SW 1271 (cell line): ENCODE data around the gene NTPCR.
"Not testable (repeated sequence)": the region's sequence is repeated elsewhere in the genome, so short reads cannot be mapped to it uniquely, and the experiment has no call there.

Source experiments
- DNase-seq, 2 experiments: peaks; one replicate each; lab custom pipeline; 2025; lab: John Stamatoyannopoulos, UW

Gene NTPCR

DNA sequence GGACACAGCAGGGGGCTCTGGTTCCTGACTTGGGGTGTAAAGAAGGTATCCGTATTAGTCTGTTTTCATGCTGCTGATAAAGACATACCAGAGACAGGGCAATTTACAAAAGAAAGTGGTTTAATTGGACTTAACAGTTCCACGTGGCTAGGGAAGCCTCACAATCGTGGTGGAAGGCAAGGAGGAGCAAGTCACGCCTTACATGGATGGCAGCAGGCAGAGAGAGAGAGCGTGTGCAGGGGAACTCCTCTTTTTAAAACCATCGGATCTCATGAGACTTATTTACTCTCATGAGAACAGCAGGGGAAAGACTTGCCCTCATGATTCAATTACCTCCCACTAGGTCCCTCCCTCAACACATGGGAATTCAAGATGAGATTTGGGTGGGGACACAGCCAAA is 23.2 kb upstream of the NTPCR start:
- DNase-seq, result not testable (repeated sequence)

DNA sequence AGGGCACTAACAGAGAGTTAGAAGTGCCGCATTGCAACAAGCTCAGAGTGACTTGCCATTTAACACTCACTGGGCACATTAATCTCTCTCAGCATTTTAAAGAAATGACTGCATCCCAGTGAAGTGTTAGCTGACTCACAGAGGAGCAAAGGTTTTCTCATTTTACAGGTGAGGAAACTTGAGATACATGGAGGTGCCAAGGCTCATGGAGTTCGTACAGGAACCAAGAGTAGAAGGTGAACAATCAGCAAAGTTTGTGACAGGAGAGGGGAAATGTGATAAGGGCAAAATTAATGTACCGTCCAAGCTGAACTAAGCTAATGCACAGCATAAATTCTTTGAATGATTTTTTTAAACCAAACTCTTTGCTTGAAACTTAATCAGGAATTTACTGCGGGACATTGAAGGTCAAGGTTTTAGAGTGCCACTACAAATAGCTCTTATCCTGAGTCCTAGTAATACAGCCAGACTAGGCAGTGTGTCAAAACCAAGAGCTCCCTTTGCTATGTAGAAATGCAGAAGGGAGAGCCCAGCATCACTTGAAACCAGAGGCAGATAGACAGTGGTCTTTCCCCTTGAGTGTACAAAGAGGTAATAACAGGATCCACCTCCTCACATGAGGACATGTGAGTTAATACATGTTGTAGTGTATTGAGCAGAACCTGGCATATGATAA is 22.4 kb upstream of the NTPCR start:
- DNase-seq, result no peak

DNA sequence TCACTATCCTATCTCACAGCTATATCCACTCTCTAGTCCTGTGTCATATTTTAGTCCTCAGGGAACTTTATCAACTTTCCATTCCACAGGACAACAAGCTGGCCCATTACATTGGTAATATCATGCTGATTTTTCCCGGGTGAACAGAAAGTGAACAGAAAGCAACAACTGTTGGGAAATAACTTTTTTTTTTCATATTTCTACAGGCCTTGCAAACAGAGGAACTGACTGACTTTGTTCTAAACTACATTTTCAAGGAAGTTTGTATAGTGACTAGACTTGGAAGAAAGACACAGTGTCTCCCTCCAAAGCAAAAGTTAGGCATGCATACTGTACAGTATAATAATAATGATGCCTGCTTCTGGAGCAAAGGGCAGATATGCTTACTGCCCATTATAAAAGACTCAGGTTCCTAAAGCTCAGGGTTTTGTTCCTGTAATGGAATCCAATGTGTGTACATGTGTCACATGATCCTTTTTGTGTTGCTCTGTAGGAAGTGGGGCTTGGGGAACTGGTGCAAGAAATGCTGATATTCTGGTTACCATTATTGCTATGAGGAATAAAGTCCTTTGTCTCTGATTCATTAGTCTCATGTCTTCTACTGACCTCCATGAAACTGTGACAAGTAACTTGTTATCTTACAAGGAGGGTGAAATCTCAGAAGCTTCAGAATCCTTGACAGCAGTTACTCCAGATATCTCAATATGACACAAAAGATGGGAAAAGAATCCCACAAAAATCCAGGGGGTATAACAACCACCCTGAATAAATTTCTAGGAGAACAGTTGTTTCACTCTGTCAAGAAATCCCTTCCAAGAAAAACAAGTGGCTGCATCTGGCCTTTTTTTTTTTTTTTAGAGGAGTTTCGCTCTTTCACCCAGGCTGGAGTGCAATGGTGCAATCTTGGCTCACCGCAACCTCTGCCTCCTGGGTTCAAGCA is 17.7 kb upstream of the NTPCR start:
- DNase-seq, result no peak

DNA sequence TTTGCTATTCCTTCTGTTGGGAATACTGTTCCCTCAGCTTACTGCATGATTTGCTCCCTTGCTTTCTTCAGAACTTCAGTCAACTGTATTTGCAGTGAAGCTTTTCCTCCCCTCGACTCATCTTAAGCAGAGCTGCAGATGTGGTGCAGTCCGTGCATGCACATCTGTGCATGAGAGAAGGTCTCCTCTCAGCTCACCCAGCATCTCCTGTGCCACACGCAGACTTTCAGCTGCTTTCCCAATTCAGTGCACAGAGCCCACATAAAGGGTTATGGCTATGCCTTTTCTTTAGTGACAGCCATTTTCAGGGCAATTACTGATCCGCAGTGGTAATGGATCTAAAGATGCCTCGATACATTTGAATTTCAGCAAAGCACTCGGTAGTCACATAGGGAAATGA is 13.5 kb upstream of the NTPCR start:
- no peak for DNase-seq

DNA sequence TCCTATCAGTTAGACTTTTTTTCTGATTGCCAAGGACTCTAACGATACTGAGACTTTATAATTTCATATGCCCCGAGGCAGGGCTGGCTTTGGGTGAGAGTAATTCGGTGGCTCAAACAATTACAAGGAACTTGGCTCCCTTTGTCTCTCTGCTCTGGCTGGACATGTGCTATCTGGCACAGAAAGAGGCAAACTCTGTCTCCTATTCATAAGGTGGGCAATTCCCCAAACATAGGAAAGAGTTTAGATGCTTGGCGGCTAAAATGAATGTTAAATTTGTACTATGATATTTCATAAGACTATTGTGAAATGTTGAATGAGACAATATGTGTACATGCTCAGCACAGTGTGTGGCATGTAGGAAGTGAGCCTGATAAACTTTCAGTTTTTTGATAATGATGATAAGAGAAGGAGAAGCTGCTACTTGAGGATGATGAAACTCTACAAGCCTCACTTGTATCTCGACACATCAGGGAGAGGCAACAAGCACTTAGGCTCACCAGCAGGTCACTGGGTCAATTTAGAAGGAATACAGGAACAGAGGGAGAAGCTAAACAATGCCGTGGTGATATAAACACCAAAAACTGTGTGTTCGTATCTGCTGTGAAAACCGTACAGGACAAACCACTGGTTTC is 12.6 kb upstream of the NTPCR start:
- DNase-seq, result no peak

DNA sequence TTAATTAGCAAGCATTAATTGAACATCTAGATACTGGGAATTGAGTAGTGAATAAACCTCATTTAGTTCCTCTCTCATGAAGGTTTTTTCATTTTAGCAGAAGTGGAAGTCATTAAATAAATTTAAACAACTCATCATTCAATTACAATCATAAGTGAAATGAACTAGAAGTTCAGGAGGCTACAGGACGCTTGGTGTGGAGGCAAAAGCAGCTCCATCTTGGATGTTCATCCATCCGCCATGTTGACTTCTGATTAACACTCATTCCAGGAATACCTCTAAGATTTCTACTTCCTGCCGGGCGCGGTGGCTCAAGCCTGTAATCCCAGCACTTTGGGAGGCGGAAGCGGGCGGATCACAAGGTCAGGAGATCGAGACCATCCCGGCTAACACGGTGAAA is 11.5 kb upstream of the NTPCR start:
- DNase-seq, result no peak

DNA sequence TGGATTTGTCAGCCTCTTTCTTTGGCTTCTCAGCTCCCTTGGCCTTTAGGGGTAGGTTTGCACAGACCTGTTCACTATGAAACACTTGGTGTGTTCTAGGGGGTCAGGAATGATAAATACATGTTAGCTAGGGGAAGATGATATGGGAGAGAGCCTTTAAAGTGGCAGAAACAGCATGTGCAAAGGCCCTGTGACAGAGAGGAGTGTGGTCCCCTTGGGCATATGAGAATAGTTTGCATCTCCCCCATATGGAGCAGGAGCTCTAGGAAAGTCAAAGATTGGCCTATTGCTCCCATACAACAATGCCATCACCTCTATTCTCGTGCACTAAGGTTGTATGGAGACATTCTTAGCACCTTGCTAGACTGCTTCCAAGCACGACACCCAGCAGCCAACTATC is 10.7 kb upstream of the NTPCR start:
- DNase-seq, result no peak

DNA sequence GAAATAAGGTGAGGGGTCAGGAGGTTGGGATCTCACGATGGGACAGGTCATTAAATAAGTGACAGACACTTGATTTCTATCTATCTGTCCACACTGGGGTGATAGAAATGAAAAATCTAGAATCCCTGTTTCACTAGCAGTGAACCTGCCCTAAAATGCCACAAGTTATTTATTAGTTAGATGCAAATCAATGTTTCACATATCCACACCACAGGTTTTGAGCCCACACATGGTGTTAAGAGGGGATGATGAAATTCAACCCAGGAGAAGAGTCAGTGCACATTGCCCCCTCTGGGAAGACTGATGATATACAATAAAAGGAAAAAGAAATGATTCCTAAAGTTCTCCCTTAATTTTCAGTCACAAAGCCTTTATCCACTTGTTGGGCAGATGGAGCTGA is 10.1 kb upstream of the NTPCR start:
- DNase-seq, result no peak

DNA sequence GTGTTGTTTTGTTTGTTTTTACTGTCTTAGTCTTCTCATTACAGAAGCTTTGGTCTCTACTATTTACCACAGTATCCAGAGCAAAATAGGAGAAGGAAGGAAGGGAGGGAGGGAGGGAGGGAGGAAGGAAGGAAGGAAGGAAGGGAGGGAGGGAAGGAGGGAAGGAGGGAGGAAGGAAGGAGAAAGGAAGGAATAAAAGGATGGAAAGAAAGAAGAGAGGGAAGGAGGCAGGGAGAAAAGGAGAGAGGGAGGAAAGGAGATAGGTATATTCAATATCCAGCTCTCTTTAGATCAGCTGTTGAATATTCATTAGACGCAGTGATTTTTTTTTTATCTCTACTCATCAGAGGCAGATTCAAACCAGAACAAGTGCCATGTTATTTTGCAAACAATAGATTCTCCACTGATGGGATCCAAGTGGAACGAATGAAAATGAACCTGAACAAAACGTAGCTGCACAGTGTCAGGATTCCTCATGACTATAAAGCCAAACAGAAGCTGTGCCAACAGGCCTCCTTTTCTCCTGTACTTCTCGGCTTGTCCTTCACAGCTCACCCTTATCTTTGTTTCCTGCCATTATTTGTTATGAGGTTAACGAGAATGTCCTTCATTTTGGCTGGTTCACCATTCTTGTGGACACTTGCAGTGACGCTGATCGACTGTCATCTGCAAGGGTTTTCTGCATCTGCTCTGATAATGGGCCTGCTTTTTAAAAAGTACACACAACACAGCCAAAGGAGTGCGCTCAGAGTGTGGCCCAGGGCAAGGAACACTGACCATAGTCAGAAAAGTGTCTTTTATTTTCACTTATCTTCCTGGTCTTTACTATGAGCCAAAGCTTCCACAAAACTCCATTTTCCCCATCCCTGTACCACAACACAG is 7.8 kb upstream of the NTPCR start:
- no peak for DNase-seq

DNA sequence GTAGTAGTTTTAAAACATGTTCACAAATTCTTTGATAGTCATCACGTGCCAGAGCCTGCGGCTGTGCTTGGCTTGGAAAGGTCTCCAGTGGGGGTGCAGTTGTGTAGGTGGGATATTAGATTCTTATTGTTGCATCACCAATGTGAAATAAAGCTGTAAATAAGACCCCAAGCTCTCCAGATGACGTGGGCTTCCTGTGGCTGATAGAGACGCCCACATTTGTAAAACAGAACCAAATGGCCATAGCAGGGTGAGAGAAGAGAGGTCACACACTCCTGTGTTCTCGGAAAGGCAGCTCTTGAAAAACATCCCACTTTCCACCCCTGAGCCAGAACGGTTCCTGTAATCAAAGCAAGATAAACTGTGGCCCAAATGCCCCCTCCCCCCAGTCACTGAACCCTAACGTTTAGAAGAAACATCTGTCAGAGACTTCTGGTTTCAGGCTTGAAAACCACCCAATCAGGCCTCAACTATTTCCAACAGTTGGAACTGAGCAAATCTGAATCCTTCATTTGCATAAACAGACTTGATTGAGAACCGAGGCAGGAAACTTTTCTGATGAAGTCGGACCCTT is 6.6 kb upstream of the NTPCR start:
- no peak for DNase-seq

DNA sequence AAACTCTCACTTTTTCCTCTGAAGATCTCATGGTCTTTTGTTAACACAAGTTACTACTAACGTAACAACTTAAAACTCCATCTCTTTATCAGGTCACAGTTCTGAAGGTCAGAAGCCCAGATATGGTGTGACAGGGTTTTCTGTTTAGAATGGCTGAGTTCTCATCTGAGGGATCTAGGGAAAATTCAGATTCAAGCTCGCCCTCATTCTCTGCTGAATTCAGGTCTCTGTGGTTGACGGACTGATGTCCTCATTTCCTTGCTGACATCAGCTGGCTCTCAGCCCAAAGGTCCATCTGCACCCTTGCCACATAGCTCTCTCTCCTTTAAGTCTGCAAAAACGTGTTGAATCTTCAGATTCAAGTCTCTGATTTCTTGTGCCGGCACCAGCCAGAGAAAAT is 6.1 kb upstream of the NTPCR start:
- DNase-seq, result no peak

DNA sequence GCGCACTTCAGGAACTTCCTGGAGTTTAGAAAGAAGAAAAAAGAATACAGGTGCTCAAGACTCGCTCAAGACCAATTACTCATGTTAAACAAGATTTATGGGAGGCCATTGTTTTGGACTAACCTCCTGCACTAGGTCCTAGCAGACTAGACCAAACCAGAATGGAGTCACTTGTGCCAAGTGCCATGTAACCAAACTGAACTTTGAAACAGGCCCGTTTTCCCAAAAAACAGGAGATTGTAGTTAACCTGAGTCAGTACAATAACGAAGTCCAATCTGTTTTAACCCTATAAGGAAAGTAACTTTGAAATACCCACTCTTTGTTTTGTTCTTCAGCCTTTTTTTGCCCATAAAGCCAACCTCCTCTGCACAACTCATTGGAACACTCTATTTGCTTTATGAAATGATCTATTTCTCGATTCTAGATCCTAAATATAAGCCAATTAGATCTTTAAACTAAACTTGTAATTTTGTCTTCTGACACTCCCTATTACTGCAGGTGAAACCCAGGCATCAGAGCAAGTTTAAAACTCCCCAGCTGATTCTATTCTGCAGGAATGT is 695 bp upstream of the NTPCR start:
- DNase-seq, result no peak

DNA sequence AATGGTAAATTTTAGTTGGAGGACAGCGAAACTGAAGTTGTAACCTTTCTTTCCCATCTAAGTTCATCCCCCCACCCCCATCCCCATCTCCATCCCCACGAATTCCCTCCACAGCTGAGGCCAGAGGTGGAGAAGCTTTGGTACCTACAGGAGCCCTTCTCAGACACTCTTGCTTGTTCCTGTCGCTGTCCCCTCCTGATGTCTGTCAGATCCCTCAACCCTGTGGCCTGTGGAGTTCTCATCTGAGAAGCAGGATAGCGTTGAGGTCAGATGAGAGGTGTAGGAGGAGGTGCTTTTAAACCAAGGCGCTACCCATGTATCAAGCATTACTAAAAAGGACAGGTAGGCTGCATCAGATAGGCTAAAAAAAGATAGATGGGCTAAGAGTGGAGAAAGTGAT is 769 bp downstream of the NTPCR start:
- peak in 1 of 2 experiments; percentile 3 for DNase-seq

DNA sequence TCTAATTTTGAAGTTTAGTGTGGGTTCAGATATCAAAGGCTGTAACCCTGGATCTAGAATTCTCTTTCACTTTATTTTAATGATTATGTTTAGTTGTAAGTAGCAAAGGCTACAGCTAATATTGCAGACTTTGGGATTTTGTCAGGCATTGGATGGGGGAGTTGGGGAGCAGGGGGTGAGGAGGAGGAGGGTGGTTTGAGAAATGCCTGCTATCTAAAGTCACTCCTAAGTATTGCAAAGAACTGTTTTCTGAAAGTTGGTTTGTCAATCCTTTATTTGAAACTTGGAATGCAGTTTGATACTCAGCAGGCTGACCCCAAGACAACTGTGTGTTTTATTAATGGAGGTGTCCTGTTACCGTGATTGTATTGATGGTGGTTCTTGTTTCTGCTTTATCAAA is 1.2 kb downstream of the NTPCR start:
- no peak for DNase-seq

DNA sequence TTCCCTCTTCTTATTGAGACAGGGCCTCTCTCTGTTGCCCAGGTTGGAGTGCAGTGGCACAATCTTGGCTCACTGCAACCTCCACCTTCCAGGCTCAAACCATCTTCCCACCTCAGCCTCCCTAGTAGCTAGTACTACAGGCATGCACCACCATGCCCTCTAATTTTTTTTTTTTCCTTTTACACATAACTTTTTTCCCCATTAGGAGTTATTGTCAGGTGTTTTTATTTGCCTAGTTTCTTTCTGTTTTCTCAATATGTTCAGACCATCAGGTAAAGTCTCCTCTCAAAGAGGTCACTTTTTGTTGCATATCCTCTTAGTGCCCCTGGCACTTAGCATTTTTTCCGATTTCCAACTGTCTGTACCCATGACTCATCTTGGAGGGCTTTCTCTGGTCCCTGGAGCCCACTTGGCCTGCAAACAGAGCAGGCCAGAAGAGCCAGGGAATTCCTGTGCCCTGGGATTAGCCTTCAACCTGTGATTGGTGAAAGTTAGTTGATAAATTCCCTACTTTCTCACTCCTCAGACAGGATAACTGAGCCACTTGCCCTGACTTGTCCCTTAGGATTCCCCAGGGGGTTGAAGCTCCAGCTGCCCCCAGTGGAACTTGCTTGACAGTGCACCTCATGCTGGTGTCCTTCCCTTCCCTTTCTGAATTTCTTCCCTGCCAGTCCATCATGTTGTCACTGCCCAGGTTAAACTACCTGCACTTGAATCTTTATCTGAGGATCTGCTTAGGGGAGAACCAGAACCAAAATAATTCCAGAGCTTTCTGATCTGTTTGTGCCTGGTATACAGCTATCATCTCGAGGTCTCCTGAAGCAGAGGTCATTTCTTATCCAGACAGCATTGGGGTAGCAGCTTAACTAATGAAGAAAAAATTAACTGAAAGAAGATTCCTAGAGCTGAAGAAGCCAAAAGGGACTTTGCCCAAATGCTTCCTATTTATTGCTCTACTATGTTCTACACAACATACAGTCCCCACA is 2.4 kb downstream of the NTPCR start:
- peak in 1 of 2 experiments; percentile 60 for DNase-seq

DNA sequence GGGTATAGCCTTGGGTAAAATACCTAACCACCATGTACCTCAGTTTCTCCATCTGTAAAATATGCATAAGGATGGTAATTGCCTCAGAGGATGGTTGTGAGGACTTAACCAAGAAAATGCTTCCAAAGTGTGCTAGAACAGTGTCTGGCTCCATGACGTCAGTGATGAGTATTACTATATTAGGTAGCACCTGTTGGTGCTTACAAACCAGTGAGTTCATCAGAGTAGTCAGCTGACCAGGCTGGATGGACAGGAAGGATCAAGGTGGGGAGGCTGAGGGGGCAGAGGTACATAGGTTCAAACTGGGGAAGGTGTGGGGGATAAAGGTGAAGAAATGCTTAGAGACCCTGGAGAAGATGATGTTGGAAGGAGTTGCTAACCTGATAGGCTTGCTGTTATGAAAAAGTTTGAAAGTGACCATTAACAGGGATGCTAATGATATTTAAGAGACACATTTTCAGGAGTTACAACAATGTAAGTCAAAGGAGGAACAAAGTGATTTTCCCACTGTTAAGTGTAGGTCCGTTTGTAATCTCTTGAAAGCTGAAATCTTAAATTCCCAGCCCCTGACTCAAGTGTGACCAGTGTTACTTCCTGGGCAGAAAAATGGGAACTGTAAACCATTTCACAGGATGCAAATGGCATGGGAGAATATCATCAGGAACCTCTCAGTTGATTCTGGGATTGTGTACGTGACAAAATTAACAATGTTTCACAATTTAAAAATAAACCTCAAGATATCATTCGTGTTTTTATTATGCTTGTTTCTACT is 4.4 kb downstream of the NTPCR start:
- DNase-seq, result no peak

DNA sequence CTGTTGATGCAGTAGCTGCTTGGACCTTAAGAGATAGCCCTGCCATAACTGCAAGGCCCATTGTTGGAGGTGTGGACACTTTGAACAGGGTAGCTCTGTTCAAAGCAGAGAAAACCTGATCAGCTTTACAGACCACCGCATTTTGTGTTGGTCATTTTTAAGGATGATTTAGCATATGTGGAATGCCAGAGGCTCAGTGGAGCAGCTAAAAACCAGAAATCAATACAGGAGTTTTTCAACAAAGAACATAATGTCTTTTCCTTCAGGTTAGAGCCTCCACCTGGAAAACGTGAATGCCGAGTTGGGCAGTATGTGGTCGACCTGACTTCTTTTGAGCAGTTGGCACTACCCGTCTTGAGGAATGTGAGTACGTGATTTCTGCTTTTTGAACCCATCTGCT is 5.7 kb downstream of the NTPCR start:
- DNase-seq, result no peak

DNA sequence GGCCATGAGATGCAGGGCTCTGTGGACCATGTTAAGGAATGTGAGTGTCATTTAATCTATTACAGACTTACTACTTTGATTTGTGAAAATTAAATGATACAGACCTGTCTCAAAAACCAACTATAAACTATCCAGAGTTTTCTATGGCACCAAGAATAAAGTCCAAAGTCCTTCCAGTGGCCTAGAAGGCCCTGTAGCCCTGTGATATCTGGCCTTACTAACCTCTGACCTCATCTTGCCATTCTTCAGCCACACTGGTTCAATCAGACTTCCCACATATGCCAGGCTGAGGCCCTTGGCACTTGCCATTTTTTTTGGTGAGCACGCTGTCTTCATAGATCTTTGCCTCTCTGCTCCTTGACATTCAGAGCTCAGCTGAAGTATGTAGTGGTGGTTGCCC is 7.7 kb downstream of the NTPCR start:
- no peak for DNase-seq
